GM12878 (cell line): Measurements from ENCODE around the gene RASL11A. TPM values are rescaled to one million over a fixed set of nuclear protein-coding genes. Genes with fewer than 3 reads are reported as not detected.

ENCODE experiments used
- ATAC-seq: fragments of 200-7000 bp; cut with Tn5 transposase; 3 replicates; pipeline ENCODE4 v1.9.1; 2020; ENCODE audit warnings: mild to moderate bottlenecking, moderate library complexity
- BruUV-seq: library from RNA; stranded (reverse); fragments of 400-500 nt; replicated peaks from 2 replicates; lab custom pipeline; 2021; lab: Mats Ljungman, UMichigan
- CTCF ChIA-PET: fragments of 300-600 bp; sonication (Branson Sonifier 250); formaldehyde crosslinking; extraction: SDS; loops from one replicate; lab custom pipeline; 2021; ENCODE audit warnings: inconsistent platforms; lab: Yijun Ruan, JAX
- POLR2A ChIA-PET: fragments of 350-600 bp; formaldehyde crosslinking; extraction: SDS; loops from one replicate; lab custom pipeline; 2021; ENCODE audit warnings: inconsistent platforms; lab: Charles Lee
- RAD21 ChIA-PET: fragments of 300-600 bp; sonication (Branson Sonifier 250); formaldehyde crosslinking; loops from one replicate; lab custom pipeline; 2023; ENCODE audit warnings: antibody characterized with exemption; ENCODE audit not compliant: unreplicated experiment; lab: Charles Lee
- SMC1A ChIA-PET: fragments of 300-600 bp; sonication (Branson Sonifier 250); formaldehyde crosslinking; loops from one replicate; lab custom pipeline; 2023; ENCODE audit not compliant: unreplicated experiment, uncharacterized antibody; lab: Charles Lee
- DNase-seq: peaks from one replicate; pipeline ENCODE4 v3.0.0-alpha.2; 2011; ENCODE audit warnings: low read depth, low spot score
- FAIRE-seq: peaks from 3 replicates; lab custom pipeline; 2011; peaks lifted over from hg19 to GRCh38; lab: Jason Lieb, UNC
- H2AFZ ChIP-seq: 2 replicates; pipeline ENCODE4 v1.6.0; 2011; ENCODE audit warnings: low read depth, low read length, control low read depth; ENCODE audit not compliant: control insufficient read depth
- H3K27ac ChIP-seq: 2 replicates; pipeline ENCODE4 v1.5.1; 2011; ENCODE audit warnings: control low read depth; ENCODE audit not compliant: control insufficient read depth, insufficient read depth
- H3K27me3 ChIP-seq, 2 experiments: replicated peaks in 1 of 2; 2 replicates each; pipeline versions ENCODE4 v1.6.0 to v1.6.1; 2011; ENCODE audit warnings: low read length in 1 of 2; ENCODE audit not compliant: control insufficient read depth in 2 of 2, insufficient read depth in 2 of 2
- H3K36me3 ChIP-seq, 2 experiments: 2 replicates each; pipeline ENCODE4 v1.5.1; 2011; ENCODE audit warnings: low read length in 1 of 2; ENCODE audit not compliant: control insufficient read depth in 2 of 2, insufficient read depth in 2 of 2
- H3K4me1 ChIP-seq: 2 replicates; pipeline ENCODE4 v1.6.1; 2011; ENCODE audit warnings: mild to moderate bottlenecking, low read length, moderate library complexity, mixed read lengths; ENCODE audit not compliant: control insufficient read depth, insufficient read depth
- H3K4me2 ChIP-seq: 2 replicates; pipeline ENCODE4 v1.6.0; 2011; ENCODE audit warnings: control low read depth; ENCODE audit not compliant: control insufficient read depth, insufficient read depth
- H3K4me3 ChIP-seq: fragments of 200-600 bp; sonication (generic); 2 replicates; pipeline ENCODE4 v1.5.1; 2016
- H3K79me2 ChIP-seq: 2 replicates; pipeline ENCODE4 v1.6.0; 2011; ENCODE audit warnings: low read length; ENCODE audit not compliant: control insufficient read depth, insufficient read depth
- H3K9ac ChIP-seq: 2 replicates; pipeline ENCODE4 v1.8.0; 2011; ENCODE audit warnings: low read length, control low read depth, mixed read lengths; ENCODE audit not compliant: control insufficient read depth, insufficient read depth
- H3K9me3 ChIP-seq: replicated peaks from 3 replicates; pipeline ENCODE4 v1.5.1; 2011; ENCODE audit warnings: mild to moderate bottlenecking, low read length; ENCODE audit not compliant: control insufficient read depth, insufficient read depth
- H4K20me1 ChIP-seq: 2 replicates; pipeline ENCODE4 v1.6.0; 2011; ENCODE audit not compliant: control insufficient read depth, insufficient read depth
- ATF3 ChIP-seq: IDR thresholded peaks from 2 replicates; pipeline ENCODE4 v1.6.1; 2011; ENCODE audit warnings: low read depth, mild to moderate bottlenecking, low read length, moderate library complexity, borderline replicate concordance; ENCODE audit errors: extremely low read depth
- BHLHE40 ChIP-seq, 2 experiments: fragments of 450-650 bp in 1 of 2; IDR thresholded peaks; 2 replicates each; pipeline ENCODE4 v1.6.1; 2011 to 2017; ENCODE audit warnings: low read depth in 2 of 2, borderline replicate concordance in 1 of 2, improper control_type of control experiment in 1 of 2, low read length in 1 of 2, mild to moderate bottlenecking in 1 of 2
- BRCA1 ChIP-seq: IDR thresholded peaks from 2 replicates; pipeline ENCODE4 v1.6.1; 2011; ENCODE audit warnings: low read depth, low read length, improper control_type of control experiment
- CBFB ChIP-seq: IDR thresholded peaks from 2 replicates; pipeline ENCODE4 v1.6.1; 2016; ENCODE audit warnings: antibody characterized with exemption, low read depth
- CBX5 ChIP-seq: sonication (generic); IDR thresholded peaks from 2 replicates; pipeline ENCODE4 v1.6.1; 2016; ENCODE audit warnings: low read depth, moderate library complexity, mild to moderate bottlenecking, inconsistent platforms
- CHD1 ChIP-seq: IDR thresholded peaks from 2 replicates; pipeline ENCODE4 v1.6.1; 2012; ENCODE audit warnings: low read depth, low read length, improper control_type of control experiment
- CTCF ChIP-seq, 3 experiments: IDR thresholded peaks in 2 of 3; conservative IDR thresholded peaks in 1 of 3; 2 replicates each; pipeline ENCODE4 v1.5.1; 2011; ENCODE audit warnings: low read depth in 3 of 3, low read length in 3 of 3, mild to moderate bottlenecking in 3 of 3, control low read depth in 2 of 3, moderate library complexity in 2 of 3, inconsistent platforms in 1 of 3, mixed read lengths in 1 of 3; ENCODE audit not compliant: control insufficient read depth in 2 of 3, insufficient read depth in 1 of 3; ENCODE audit errors: extremely low read depth in 1 of 3
- E2F8 ChIP-seq: fragments of 450-650 bp; IDR thresholded peaks from 2 replicates; pipeline ENCODE4 v1.6.1; 2018; ENCODE audit warnings: mild to moderate bottlenecking, low read depth, moderate library complexity; ENCODE audit not compliant: partially characterized antibody
- EED ChIP-seq: sonication (generic); IDR thresholded peaks from 2 replicates; pipeline ENCODE4 v1.6.1; 2016; ENCODE audit warnings: antibody characterized with exemption, low read depth
- EZH2 ChIP-seq: IDR thresholded peaks from 2 replicates; pipeline ENCODE4 v1.6.1; 2012; ENCODE audit warnings: low read depth, mild to moderate bottlenecking, control low read depth, inconsistent platforms, low read length, borderline replicate concordance; ENCODE audit not compliant: control insufficient read depth
- KDM1A ChIP-seq: fragments of 200-600 bp; sonication (generic); IDR thresholded peaks from 2 replicates; pipeline ENCODE4 v1.6.1; 2016; ENCODE audit warnings: borderline replicate concordance
- LARP7 ChIP-seq: fragments of 450-650 bp; IDR thresholded peaks from 2 replicates; pipeline ENCODE4 v1.6.1; 2017; ENCODE audit warnings: mild to moderate bottlenecking
- PML ChIP-seq: IDR thresholded peaks from 2 replicates; pipeline ENCODE4 v1.6.1; 2012; ENCODE audit warnings: low read length, inconsistent platforms
- RFX5 ChIP-seq: IDR thresholded peaks from 2 replicates; pipeline ENCODE4 v1.6.1; 2011; ENCODE audit warnings: low read depth, low read length, improper control_type of control experiment
- SMC3 ChIP-seq: IDR thresholded peaks from 2 replicates; pipeline ENCODE4 v1.6.1; 2011; ENCODE audit warnings: low read length, improper control_type of control experiment, borderline replicate concordance
- USF1 ChIP-seq: IDR thresholded peaks from 2 replicates; pipeline ENCODE4 v1.6.1; 2011; ENCODE audit warnings: borderline replicate concordance, low read depth, mild to moderate bottlenecking, moderate library complexity, mixed read lengths, low read length; ENCODE audit not compliant: insufficient read depth; ENCODE audit errors: extremely low read length
- YBX1 ChIP-seq: fragments of 450-650 bp; IDR thresholded peaks from 2 replicates; pipeline ENCODE4 v1.6.1; 2016; ENCODE audit warnings: antibody characterized with exemption
- WGBS: methylation state at CpG from one replicate; pipeline ENCODE4 v1.1.6; 2016; ENCODE audit warnings: low lambda C conversion rate; ENCODE audit not compliant: insufficient replicate concordance, insufficient coverage; ENCODE audit errors: missing lambda C conversion rate; 5-methylcytosine and 5-hydroxymethylcytosine counted together
- in situ Hi-C: fragments of 300-500 bp; cut with MboI; formaldehyde crosslinking; loops from 9 replicates; pipeline ENCODE4 v1.14.3; 2018; ENCODE audit warnings: mixed read lengths
- intact Hi-C: fragments of 100-400 bp; cut with micrococcal nuclease; formaldehyde crosslinking; loops from one replicate; pipeline ENCODE4 v1.14.2; 2022; ENCODE audit not compliant: unreplicated experiment
- polyA plus RNA-seq, 11 experiments: library from polyadenylated mRNA; depleted of rRNA in 4 of 11; unstranded in 6 of 11; stranded (reverse) in 5 of 11; fragments of >200 nt; fragmentation: Nextera tagmentation in 4 of 11; fragmentation: Illumina TruSeq in 1 of 11; extraction: Ambion mirVana in 4 of 11; extraction: Trizol in 1 of 11; gene quantifications; 1 replicate in 1 of 11; 2 replicates in 10 of 11; pipeline versions ENCODE4 v1.2.1 to v1.2.3, GENCODE V29; 2011 to 2016; ENCODE audit warnings: inconsistent platforms in 2 of 11, missing spikeins in 2 of 11, low read depth in 1 of 11
- total RNA-seq, 4 experiments: library from RNA; depleted of rRNA in 3 of 4; stranded (reverse); fragments of >200 nt in 3 of 4; fragmentation: Illumina TruSeq in 1 of 4; extraction: Trizol in 1 of 4; gene quantifications; 2 replicates each; pipeline versions ENCODE4 v1.2.1 to v1.2.3, GENCODE V29; 2013 to 2021

RASL11A gene
- total and polyA plus RNA-seq, 10 of the 15 experiments (the other 5 are each of a cell fraction or from before 2014, with no cell fraction given), result 0.04 to 1.3 (median 0.41) TPM; not detected in 1

- H3K4me3 ChIP-seq, result no peak overlapping the region
- H3K79me2 ChIP-seq, result no peaks in the 10 kb centered on the region
- DNase-seq (no peak), ATAC-seq (no peak), FAIRE-seq (no peak)
- in situ Hi-C loops (no loop called here), intact Hi-C loops (no loop called here)
- no peak overlapping the region for H2AFZ ChIP-seq
- BruUV-seq, result no TSS peak
- 54% methylated on average over 4 of the region's 4 CpGs for WGBS
- no peak overlapping the region for H3K27ac ChIP-seq
- ChIA-PET SMC1A (interaction anchor here (0.6 kb wide), 1 partner anchor 465 kb away, joined by 3 read pairs; no protein-coding TSS in a partner anchor), CTCF (interaction anchor here (0.6 to 2.2 kb wide), 9 partner anchors 8 to 575 kb away, joined by 3 to 8 read pairs (median 3); no protein-coding TSS in a partner anchor), RAD21 (interaction anchor here (1.3 kb wide), 1 partner anchor 288 kb away, joined by 4 read pairs; no protein-coding TSS in a partner anchor), POLR2A (interaction anchor here (0.6 kb wide), 1 partner anchor 684 kb away, joined by 7 read pairs; no protein-coding TSS in a partner anchor)
- H3K9ac ChIP-seq, result no peak overlapping the region
- H3K4me1 ChIP-seq, result no peaks in the 10 kb centered on the region
- no peaks in the 10 kb centered on the region for H3K9me3 ChIP-seq
- H3K36me3 ChIP-seq, result no peaks in the 10 kb centered on the region
- H4K20me1 ChIP-seq, result no peaks in the 10 kb centered on the region
- no peaks in the 10 kb centered on the region for H3K27me3 ChIP-seq
- no peak overlapping the region for H3K4me2 ChIP-seq
- TF ChIP-seq YBX1 (no peak), EED (no peak), CBX5 (no peak), ATF3 (no peak), CHD1 (no peak), EZH2 (no peak), E2F8 (no peak), KDM1A (no peak), USF1 (no peak), PML (no peak), SMC3 (no peak), CBFB (no peak), BRCA1 (no peak), CTCF (IDR thresholded peaks at IDR 0.05 in 2 of 3, conservative IDR thresholded peaks at IDR 0.05 in 1 of 3; ENCODE audit: control insufficient read depth in 2 of 3, extremely low read depth in 1 of 3, insufficient read depth in 1 of 3, low read depth in 3 of 3, low read length in 3 of 3) (no peak), RFX5 (no peak), BHLHE40 (IDR thresholded peaks at IDR 0.05; ENCODE audit: borderline replicate concordance in 1 of 2, low read depth in 2 of 2, low read length in 1 of 2) (no peak), LARP7 (no peak)
These were observed 3.2 kb downstream of the RASL11A start for GRCh38 chr13:27273658-27274425.
